DOHH2 (cell line): ENCODE measurements around the gene ATP2B3.

Experiments
- H3F3A ChIP-seq: fragments of 200-600 bp; sonication (generic), shearing (Covaris generic); 2 replicates; pipeline ENCODE4 v1.6.0; 2016; ENCODE audit warnings: antibody characterized with exemption, mild to moderate bottlenecking; ENCODE audit not compliant: control insufficient read depth, insufficient read depth
- H3K27ac ChIP-seq: fragments of 200-600 bp; sonication (generic); 2 replicates; pipeline ENCODE4 v1.5.1; 2014; ENCODE audit warnings: low read depth, mild to moderate bottlenecking, low read length, moderate library complexity
- H3K27me3 ChIP-seq: fragments of 200-600 bp; sonication (generic); 2 replicates; pipeline ENCODE4 v1.6.1; 2014; ENCODE audit warnings: mild to moderate bottlenecking, low read length, mixed read lengths; ENCODE audit not compliant: control insufficient read depth
- H3K36me3 ChIP-seq: fragments of 200-600 bp; sonication (generic); 2 replicates; pipeline ENCODE4 v1.6.1; 2014; ENCODE audit warnings: mild to moderate bottlenecking, low read length, moderate library complexity, mixed read lengths; ENCODE audit not compliant: control insufficient read depth
- H3K4me1 ChIP-seq: fragments of 200-600 bp; sonication (generic); 2 replicates; pipeline ENCODE4 v1.6.1; 2014; ENCODE audit warnings: mild to moderate bottlenecking, low read length, mixed read lengths; ENCODE audit not compliant: control insufficient read depth
- H3K4me2 ChIP-seq: fragments of 200-600 bp; sonication (generic); 2 replicates; pipeline ENCODE4 v1.6.0; 2014; ENCODE audit warnings: mild to moderate bottlenecking, low read length, moderate library complexity
- H3K4me3 ChIP-seq: fragments of 200-600 bp; sonication (generic); 2 replicates; pipeline ENCODE4 v1.5.1; 2014; ENCODE audit warnings: mild to moderate bottlenecking, low read length, mixed read lengths
- H3K79me2 ChIP-seq: fragments of 200-600 bp; sonication (generic); 2 replicates; pipeline ENCODE4 v1.6.1; 2014; ENCODE audit warnings: mild to moderate bottlenecking, low read length, mixed read lengths; ENCODE audit not compliant: control insufficient read depth
- H3K9me2 ChIP-seq: fragments of 200-600 bp; sonication (generic); replicated peaks from 2 replicates; pipeline ENCODE4 v1.6.1; 2014; ENCODE audit warnings: mild to moderate bottlenecking, low read length, mixed read lengths; ENCODE audit not compliant: control insufficient read depth
- H3K9me3 ChIP-seq: fragments of 200-600 bp; sonication (generic); 2 replicates; pipeline ENCODE4 v1.6.1; 2014; ENCODE audit warnings: antibody characterized with exemption, low read length, mixed read lengths; ENCODE audit not compliant: control insufficient read depth, insufficient read depth
- H4K20me1 ChIP-seq: fragments of 200-600 bp; sonication (generic); 2 replicates; pipeline ENCODE4 v1.6.0; 2014; ENCODE audit warnings: low read depth, mild to moderate bottlenecking, antibody characterized with exemption, low read length, moderate library complexity; ENCODE audit not compliant: control insufficient read depth, insufficient read depth
- CTCF ChIP-seq: fragments of 200-600 bp; sonication (generic); IDR thresholded peaks from one replicate; pipeline ENCODE4 v1.5.1; 2014; ENCODE audit warnings: antibody characterized with exemption, mild to moderate bottlenecking, low read depth, low read length; ENCODE audit not compliant: poor library complexity, severe bottlenecking
- EZH2phosphoT487 ChIP-seq: fragments of 200-600 bp; sonication (generic); IDR thresholded peaks from 2 replicates; pipeline ENCODE4 v1.6.1; 2017; ENCODE audit warnings: borderline replicate concordance, mild to moderate bottlenecking, antibody characterized with exemption, low read length, moderate library complexity, mixed read lengths

The ATP2B3 gene

GRCh38 chrX:153500676-153501280, 16.7 kb upstream of the ATP2B3 start:
- Histone ChIP-seq H3F3A (no peaks in the 10 kb centered on the region), H3K9me2 (no peaks in the 10 kb centered on the region), H3K27ac (no peak overlapping the region), H3K4me1 (no peaks in the 10 kb centered on the region), H4K20me1 (no peaks in the 10 kb centered on the region), H3K4me2 (no peak overlapping the region), H3K27me3 (no peaks in the 10 kb centered on the region), H3K4me3 (no peak overlapping the region), H3K36me3 (no peaks in the 10 kb centered on the region), H3K9me3 (no peaks in the 10 kb centered on the region), H3K79me2 (no peaks in the 10 kb centered on the region)
- no peak for TF ChIP-seq EZH2phosphoT487
- no peak for TF ChIP-seq CTCF

GRCh38 chrX:153501530-153501929, 15.9 kb upstream of the ATP2B3 start:
- Histone ChIP-seq H3F3A (no peaks in the 10 kb centered on the region), H3K79me2 (no peaks in the 10 kb centered on the region), H4K20me1 (no peaks in the 10 kb centered on the region), H3K9me2 (no peaks in the 10 kb centered on the region), H3K4me2 (no peak overlapping the region), H3K4me3 (no peak overlapping the region), H3K27ac (no peak overlapping the region), H3K9me3 (no peaks in the 10 kb centered on the region), H3K36me3 (no peaks in the 10 kb centered on the region), H3K27me3 (no peaks in the 10 kb centered on the region), H3K4me1 (no peaks in the 10 kb centered on the region)
- TF ChIP-seq EZH2phosphoT487 (no peak), CTCF (no peak)

- no peak for TF ChIP-seq CTCF
- no peak for TF ChIP-seq EZH2phosphoT487
- no peaks in the 10 kb centered on the region for H3K36me3 ChIP-seq
- H3K79me2 ChIP-seq: no peaks in the 10 kb centered on the region
- H4K20me1 ChIP-seq: no peaks in the 10 kb centered on the region
- no peaks in the 10 kb centered on the region for H3K27me3 ChIP-seq
- H3K9me2 ChIP-seq: no peaks in the 10 kb centered on the region
- H3K27ac ChIP-seq: no peak overlapping the region
- no peaks in the 10 kb centered on the region for H3K9me3 ChIP-seq
- H3F3A ChIP-seq: no peaks in the 10 kb centered on the region
- H3K4me1 ChIP-seq: no peaks in the 10 kb centered on the region
- no peak overlapping the region for H3K4me2 ChIP-seq
- H3K4me3 ChIP-seq: no peak overlapping the region
Observed at GRCh38 chrX:153502131-153502530, 15.3 kb upstream of the ATP2B3 start.
